Esophagus muscularis mucosa (tissue), 3 donors: ENCODE measurements around the gene DNAH3.

Source experiments
- POLR2A ChIP-seq: fragments of 450-650 bp; IDR thresholded peaks from one replicate; pipeline ENCODE4 v1.6.1; 2017; ENCODE audit warnings: antibody characterized with exemption, moderate library complexity, mild to moderate bottlenecking, low read depth
- TF ChIP-seq, protein P1 (sequence below), 3 experiments: fragments of 200-600 bp in 2 of 3; fragments of 450-650 bp in 1 of 3; sonication (generic) in 2 of 3; IDR thresholded peaks; one replicate each; pipeline ENCODE4 v1.5.1; 2017 to 2019; ENCODE audit warnings: antibody characterized with exemption in 3 of 3, mild to moderate bottlenecking in 2 of 3, moderate library complexity in 1 of 3

DNA sequence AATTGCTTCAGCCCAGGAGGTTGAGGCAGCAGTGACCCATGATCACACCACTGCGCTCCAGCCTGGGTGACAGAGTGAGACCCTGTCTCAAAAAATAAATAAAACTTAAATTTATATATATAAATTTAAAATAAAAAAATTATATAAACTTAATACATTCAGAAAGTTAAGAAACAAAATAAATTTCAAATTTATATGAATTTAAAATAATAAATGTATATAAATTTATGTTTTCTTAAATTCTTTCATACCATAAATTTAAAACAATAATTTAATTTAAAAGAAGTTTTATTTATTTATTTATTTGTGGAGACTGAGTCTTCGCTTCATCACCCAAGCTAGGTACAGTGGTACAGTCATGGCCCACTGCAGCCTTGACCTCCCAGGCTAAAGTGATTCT lies 229.8 kb downstream of the DNAH3 start:
- TF ChIP-seq, protein P1, sequence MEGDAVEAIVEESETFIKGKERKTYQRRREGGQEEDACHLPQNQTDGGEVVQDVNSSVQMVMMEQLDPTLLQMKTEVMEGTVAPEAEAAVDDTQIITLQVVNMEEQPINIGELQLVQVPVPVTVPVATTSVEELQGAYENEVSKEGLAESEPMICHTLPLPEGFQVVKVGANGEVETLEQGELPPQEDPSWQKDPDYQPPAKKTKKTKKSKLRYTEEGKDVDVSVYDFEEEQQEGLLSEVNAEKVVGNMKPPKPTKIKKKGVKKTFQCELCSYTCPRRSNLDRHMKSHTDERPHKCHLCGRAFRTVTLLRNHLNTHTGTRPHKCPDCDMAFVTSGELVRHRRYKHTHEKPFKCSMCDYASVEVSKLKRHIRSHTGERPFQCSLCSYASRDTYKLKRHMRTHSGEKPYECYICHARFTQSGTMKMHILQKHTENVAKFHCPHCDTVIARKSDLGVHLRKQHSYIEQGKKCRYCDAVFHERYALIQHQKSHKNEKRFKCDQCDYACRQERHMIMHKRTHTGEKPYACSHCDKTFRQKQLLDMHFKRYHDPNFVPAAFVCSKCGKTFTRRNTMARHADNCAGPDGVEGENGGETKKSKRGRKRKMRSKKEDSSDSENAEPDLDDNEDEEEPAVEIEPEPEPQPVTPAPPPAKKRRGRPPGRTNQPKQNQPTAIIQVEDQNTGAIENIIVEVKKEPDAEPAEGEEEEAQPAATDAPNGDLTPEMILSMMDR (IDR thresholded peaks at IDR 0.05), result no peak
- no peak for TF ChIP-seq POLR2A
